Retina (tissue), 1 donor: ENCODE data around the gene SSR2.
A peak's percentile ranks its signal among the peaks of the same experiment; 100 is the strongest.

Source experiments
- DNase-seq: peaks from one replicate; pipeline ENCODE4 v3.0.0-alpha.2; 2016

Gene SSR2

GRCh38 chr1:156020293-156021092 is at the start of gene SSR2:
Gene SSR2, minus strand, starts transcription at chr1:156020951. Its CDS starts 784 bp downstream, at chr1:156020167.
- DNase-seq = peak; percentile 92

GRCh38 chr1:156070548-156070947 is 49.8 kb upstream of the SSR2 start:
- DNase-seq = no peak

GRCh38 chr1:156069490-156070455 is 49.0 kb upstream of the SSR2 start:
- no peak for DNase-seq

DNA sequence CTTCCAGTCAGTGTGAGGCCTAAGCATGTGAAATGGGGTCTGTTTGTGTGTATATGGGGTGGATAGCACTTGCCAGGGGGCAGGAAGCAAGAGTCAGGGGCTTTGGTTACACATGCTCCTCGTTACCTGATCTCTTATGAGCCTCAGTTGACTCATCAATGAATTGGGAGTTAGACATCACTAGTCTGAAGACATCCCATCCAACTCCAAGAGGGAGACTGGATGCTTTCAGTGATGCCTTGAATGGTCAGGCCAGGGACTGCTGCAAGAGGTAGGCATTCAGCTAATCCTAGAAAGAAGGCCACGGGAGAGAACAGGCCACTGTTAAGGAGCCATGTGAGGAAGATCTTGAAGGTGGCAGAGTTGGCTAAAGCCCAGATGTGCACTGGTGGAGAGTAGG is 46.5 kb upstream of the SSR2 start:
- no peak for DNase-seq

DNA sequence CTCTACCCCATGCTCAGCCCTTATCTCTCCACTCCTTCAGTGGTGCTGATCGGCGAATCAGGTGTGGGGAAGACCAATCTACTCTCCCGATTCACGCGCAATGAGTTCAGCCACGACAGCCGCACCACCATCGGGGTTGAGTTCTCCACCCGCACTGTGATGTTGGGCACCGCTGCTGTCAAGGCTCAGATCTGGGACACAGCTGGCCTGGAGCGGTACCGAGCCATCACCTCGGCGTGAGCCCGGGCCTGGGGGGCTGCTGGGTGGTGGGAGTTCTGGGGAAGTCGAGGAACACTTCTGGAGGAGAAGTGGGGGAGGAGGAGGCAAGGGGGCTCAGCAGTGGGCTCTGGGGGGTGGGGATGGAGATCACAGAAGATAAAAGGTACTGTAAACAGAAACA is 45.1 kb upstream of the SSR2 start:
- DNase-seq = no peak

- no peak for DNase-seq
These were observed 44.5 kb upstream of the SSR2 start for GRCh38 chr1:156065212-156065611.

GRCh38 chr1:156064615-156065014 is 43.9 kb upstream of the SSR2 start:
- DNase-seq = no peak

DNA sequence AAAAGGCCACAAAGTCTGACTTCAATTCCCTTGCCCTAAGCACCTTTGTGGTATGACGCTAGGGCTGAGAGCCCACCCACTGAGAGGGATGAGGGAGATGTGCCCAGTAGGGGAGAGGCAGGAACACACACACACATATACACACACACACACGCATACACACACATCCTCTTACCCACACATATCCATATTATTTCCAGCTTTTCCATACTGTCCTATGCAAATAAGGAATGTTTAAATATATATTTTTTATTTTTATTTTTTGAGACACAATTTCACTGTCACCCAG is 43.2 kb upstream of the SSR2 start:
- no peak for DNase-seq

- DNase-seq = no peak
These were observed 41.4 kb upstream of the SSR2 start for GRCh38 chr1:156062189-156062588.

DNA sequence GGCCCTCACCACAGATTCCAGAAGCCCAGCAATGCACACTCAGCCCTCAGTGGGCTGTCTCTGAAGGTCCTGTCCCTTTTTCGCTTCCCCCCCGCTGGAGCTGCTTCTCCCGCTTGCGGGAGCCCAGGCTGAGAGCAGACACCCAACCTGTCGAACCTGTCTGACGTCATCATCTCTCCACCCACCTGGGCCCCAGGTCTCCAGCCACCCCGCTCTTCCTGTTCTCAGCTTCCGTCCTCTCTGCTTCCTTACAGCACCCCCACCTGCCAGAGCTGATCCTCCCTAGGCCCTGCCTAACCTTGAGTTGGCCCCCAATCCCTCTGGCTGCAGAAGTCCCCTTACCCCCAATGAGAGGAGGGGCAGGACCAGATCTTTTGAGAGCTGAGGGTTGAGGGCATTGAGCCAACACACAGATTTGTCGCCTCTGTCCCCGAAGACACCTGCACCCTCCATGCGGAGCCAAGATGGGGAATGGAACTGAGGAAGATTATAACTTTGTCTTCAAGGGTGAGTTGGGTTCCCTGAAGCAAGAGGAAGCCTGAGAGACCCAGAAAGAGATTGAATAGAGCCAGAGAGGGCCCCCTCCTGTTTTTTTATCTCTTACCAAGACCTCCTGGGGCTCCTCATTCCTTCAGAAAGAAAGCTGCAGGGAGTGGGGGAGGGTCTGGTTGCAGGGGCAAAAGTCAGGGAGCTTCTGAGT is 40.3 kb upstream of the SSR2 start, which contains the start of gene RAB25:
Gene RAB25 (plus strand): TSS at position 224 of the 700 bp plus-strand sequence. CDS start 241 bp downstream, at position 465.
- no peak for DNase-seq

GRCh38 chr1:156056326-156056849 is 35.6 kb upstream of the SSR2 start:
- DNase-seq = no peak

GRCh38 chr1:156055281-156056048 is 34.7 kb upstream of the SSR2 start:
- no peak for DNase-seq

DNA sequence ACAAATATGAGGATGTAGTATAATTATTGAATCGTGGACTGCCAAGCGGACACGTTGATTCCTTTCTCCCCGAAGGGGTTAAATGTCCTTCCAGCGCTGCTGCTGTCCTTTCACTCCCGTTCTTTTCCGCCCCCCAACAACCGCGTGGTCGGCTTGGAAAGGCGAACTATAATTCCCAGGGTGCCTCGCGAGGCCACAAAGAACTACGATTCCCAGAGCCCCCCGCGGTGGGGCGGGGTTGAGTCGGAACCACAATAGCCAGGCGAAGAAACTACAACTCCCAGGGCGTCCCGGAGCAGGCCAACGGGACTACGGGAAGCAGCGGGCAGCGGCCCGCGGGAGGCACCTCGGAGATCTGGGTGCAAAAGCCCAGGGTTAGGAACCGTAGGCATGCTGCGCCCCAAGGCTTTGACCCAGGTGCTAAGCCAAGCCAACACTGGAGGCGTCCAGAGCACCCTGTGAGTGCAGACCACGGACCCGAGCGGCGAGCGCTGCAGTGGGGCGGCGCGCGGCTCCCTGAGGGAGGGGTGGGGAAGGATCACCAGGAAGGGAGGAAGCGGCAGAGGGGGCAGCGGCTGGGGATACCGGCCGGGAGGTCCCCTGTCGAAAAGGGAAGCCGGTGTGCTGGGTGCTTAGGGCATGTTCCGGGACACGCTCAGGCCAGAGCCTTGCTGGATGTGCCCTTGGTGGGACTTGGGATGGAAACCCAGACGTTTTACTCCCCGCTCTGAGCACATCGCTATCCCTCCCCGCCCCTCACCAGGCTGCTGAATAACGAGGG is 33.9 kb upstream of the SSR2 start, which contains the start of gene LAMTOR2:
Gene LAMTOR2 (plus strand): TSS at position 283 of the 781 bp plus-strand sequence. CDS start 108 bp downstream, at position 391.
- peak; percentile 99 for DNase-seq

DNA sequence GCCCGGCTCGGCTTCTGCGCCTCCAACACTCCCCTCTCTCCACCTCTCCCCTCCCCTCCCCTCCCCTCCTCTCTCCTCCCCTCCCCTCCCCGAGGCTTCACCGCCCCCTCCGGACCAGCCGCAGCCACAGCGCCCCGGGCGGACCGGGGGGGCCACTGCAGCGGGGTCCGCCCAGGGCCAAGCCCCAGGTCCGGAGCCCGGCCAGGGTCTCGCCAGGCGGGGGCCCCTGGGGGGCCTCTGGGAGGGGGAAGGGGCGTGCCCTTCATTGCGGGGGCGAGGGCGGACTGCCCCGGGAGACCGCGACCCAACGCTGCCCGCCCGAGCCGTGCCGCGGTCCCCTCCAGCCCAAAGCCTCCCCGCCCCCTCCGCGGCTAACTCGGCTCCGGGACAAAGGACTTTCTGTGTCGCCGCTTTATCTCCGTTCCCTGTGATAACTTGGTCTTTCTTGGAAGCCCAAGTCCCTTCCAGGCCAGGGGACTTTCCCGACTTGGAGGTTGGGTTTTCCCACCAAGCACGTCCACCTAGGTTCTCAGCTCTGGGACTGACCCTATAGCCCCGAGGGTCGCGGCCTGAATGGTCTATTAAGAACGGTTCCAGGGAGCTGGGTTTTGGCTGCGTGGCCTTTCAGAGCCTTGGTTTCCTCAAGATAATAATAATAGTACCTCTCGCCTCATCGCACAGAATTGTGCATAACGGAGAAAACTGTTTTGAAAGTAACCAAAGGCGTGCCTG is 33.2 kb upstream of the SSR2 start, which contains the start of gene UBQLN4:
Gene UBQLN4 (minus strand): TSS at position 31 of the 732 bp plus-strand sequence. CDS start 97 bp downstream, outside the sequence.
- DNase-seq = peak; percentile 94

- peak; percentile 73 for DNase-seq
These were observed 32.4 kb upstream of the SSR2 start for GRCh38 chr1:156052862-156053767.

DNA sequence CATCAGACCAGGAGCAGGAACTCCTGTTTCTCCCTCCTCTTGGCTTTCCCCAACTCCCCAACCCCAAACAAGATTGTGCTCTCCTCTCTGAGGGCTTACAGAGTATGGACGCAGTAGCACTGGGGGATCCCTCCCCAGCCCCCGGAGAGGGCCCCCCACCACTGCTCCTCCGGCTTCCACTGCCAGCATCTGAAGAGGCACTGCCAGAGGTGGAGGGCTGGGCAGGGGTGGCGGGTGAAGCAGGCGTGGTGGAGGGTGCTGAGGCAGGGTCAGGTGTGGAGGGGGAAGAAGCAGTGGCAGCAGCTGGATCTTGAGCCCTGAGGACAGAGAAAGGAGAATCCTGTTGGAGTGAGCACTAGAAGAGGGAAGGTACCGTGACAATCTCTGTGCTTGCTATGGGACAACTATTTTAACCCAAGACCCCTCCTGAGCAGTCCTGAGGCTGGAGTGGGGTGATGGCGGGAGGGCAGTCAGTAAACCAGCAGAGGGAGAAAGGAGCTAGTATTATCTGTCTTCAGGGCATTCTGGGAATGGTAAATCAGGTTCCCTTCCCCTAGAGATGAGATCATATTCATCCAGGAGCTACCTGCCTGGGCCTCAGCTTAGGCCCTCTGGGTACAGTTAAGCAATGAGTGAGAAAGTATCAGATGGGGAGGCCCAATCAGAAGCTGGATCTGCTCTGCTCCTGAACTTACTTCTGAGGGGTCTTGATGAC is 30.4 kb upstream of the SSR2 start:
- DNase-seq = no peak

DNA sequence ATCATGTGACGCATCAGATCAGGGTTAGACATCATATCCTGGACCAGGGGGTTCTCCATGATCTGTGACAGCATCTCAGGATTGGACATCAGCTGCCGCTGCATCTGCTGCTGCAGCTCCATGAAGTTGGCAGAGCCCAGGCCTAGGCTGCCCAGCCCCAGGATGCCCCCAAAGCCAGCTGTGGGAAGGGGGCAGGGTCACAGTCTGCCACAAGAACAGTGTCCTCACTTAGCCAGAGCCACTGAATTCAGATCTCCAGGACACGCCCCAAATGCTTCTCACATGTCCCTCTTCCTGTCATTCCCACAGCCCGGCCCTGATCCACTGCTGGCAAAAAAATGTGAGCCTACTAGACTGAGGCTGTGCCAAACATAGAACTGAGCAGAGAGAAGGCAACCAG is 29.6 kb upstream of the SSR2 start:
- DNase-seq = no peak

DNA sequence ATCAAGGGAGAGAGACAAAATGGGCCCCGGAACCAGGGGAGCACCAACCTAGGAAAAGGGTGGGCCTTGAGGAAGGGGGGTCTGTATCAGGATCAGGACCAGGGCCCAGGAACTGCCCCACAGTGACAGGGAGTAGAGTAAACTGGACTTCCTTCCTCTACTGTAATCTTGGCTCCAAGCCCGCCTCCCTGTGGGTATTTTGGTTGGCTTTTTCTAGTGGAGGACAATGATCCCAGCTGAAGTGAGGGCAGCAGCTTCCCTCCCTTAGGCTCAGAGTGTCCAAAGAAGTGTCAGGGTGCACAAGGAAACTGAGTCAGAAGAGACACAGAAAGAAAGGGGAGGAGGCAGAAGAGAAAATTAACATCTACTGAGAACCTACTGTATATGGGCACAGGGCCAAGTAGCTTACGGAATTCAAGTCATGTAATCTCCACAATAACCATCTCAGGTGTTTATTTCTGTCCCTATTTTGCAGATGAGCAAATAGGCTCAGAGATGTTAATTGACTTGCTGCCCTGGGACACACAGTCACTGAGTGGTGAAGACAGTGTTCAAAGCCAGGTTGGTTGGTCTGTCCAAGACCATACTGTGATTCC is 28.0 kb upstream of the SSR2 start:
- DNase-seq = no peak
